ENCODE data around the gene KRT222.

Gene KRT222

DNA sequence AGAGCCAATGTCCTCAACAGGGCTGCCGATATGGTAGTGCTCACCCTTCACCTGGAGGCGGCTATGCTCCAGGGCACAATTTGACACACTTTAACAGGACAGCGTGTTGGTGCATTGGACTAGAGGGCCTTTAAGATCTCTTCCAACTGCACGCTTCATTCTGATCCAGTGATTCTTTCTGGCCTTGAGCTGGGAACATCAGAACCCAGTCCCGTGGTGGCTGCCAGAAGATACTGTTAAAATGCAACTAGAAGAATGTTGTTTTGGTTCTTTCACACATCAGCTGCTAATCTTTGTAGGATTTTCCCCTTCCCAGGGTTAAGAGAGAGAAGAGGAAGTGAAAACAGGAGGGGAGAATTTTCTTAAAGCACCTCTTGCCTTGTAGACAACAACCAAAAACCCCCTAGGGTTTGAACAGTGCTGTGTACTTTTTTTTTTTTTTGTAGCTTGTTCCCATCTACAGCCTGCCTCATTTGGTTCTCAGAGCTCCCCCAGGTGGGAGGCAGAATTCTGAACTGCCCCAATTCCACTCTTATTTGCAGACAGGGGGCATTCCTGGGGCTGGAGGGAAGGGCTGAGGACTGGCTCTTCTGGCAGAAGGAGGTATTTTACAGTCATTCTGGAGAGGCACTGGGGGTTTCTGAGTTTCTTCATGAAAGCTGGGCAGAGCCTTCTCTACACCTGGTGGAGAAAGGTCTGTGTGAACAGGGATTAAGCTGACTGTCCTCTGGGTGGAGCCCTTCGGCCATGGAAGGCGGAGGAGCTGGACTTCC lies 49.7 kb downstream of the KRT222 start:
- DNase-seq (ENCODE audit: low read depth) = peak; percentile 42

DNA sequence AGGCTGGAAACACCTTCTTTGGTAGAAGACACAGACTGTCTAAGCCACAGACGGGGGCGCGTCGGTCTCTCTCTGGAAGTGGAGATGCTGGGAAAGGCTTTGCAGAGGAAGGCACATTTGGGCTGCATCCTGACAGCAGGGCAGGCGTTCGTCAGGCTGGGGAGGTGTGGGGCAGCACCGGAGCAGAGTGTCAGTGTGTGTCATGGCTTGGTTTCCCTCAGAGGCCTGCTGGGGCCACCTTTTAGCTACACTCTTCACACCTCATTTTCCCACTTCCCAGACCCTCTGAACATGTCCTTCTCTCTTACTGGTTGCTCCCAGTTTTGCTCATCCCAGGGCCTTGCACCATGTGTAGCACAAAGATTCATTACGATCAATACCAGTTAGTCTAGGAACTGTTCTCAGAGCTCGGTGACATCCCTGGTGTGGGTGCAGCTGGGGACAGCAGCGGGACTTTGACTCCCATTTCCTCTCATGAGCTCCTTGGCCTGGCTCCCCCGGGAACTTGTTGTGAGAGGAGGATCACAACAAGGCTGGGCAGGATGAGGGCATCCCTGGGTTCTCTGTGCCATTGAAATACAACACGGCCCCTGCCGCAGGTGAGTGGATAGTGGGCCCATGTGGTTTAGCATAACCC lies 50.4 kb downstream of the KRT222 start:
- DNase-seq (ENCODE audit: low read depth) = no peak

DNA sequence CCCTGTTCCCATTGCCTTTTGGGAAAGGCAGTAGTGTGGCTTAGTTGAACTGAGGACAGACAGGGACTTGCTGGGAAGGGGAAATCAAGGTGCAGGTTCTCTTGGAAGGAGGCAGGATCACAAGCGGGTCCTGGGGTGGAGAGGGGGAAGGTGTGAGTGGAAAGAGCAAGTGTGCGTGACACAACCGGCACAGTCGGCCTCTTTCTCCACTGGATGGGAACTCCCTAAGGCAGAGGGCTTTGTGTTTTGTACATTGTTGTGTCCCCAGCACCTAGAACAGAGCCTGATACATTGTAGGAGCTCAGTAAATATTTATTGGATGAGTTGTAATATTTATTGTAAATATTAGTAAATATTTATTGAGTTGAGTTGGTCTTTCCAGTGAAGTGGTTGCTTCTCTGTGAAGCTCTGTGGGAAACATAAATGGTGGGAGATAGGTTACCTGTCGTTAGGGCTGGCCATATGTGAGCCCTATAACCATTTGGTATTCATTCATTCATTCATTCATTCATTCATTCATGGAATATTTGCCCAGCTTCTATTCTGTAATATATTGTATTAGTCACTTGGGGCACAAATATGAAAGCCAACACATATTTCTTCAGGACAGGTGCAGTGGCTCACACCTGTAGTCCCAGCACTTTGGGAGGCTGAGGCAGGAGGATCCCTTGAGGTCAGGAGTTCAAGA lies 51.4 kb downstream of the KRT222 start:
- no peak for DNase-seq (ENCODE audit: low read depth)

DNA sequence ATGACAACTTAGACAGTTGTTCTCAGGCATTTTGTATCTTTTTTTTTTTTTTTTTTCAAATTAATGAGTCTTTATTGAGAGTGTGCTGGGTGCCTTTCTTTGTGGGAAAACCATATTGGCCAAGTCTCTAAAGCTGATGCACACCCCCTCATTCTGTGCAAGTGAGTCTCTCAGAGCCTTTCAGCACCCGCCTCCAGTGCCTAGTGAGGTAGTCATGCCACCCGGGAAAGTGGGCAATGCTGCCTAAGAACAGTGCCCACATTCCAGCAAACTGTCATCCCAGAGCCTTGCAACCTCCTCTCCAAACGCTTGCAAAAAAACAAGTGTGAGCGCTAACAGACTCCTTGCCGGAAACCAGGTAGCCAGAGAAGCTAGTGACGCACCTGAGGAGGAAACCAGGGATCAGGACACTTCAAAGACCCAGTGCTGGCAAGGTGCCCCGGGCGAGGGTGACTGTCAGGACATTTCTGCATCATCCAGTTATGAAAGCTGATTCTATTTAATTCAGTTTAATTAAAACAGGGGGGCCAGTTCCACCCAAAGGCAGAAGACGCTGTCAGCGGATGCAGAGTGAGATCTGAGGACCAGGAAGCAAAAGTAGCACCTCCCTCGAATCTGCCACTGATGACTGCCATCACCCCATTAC lies 52.3 kb downstream of the KRT222 start:
- DNase-seq (ENCODE audit: low read depth) = no peak

DNA sequence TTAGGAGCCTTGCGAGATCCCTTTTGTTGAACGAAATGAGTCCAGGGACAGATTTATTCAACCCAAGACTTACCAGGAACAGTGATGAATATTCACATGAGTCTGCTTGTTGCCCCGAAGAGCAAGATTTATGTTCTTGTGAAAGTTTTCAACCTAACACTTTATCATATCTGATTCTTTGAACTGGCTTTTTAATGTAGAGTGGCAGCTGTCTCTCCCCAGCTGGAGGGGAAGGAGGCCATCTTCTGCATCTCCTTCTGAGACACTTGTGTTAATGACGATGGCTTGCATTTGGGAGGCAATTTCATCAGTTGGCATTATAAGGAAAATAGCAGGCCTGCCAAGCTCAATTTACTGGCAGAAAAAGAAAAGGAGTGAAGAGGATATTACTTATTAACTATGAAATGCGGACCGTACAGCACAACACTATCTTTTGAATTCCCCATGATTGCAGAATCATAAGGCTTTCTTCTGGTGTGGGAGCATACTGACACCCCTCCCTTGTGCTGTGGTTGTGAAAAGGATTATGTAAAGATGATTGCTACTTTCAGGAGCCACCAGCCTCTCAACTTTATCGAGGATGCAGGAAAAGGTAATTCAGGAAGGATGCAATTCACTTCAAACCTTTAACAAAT lies 53.0 kb downstream of the KRT222 start:
- no peak for DNase-seq (ENCODE audit: low read depth)

GRCh38 chr17:40610359-40610758 lies 54.6 kb downstream of the KRT222 start:
- DNase-seq (ENCODE audit: low read depth) = no peak

DNA sequence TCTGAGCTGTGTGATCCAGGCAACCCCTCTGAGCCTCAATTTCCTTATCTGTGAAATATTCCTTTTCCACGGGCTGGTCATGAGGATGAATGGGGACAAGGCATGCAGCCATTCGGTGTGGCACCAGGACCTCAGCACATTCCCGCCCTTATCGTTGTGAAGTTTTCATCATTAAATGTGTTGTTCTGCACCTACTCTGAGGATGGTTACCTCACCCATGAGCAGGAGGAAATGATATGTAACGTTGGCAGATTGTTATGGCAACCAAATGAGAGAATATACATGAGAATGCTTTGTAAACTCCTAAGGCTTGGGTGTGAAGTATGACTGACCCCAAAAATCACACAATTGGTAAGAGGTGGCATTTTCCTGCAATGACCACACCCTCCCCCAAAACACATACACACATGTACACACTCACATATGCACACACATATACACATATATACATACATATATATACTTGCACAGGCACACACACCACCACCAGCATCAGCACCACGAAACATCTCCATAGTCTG lies 56.9 kb downstream of the KRT222 start:
- DNase-seq (ENCODE audit: low read depth) = no peak

DNA sequence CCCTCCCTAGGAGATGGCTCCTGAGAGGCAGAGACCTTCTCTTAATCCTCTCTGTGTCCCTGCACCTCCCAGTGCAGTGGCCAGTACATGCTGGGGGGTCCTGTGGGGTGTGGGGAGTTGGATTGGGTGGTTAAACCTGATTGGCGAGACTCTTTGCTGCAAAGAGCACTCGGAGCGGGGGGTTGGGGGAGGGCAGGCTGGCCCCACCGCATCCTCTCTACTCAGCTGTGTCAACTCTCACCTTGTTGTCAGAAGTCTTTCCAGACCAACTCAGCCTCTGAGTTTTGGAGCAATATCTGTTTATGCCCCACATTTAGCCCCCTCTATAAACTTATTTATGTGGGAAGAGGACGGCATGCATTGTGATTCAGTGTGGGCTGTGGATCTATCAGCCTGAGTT lies 57.3 kb downstream of the KRT222 start:
- DNase-seq (ENCODE audit: low read depth) = no peak

- no peak for DNase-seq (ENCODE audit: low read depth)
Measured at GRCh38 chr17:40606548-40607353, 58.2 kb downstream of the KRT222 start.

- DNase-seq (ENCODE audit: low read depth) = no peak
Measured at GRCh38 chr17:40605306-40605705, 59.7 kb downstream of the KRT222 start.

Data from EH (cell line).